ACC112 (cell line): ENCODE data around the gene TTC7B.

ENCODE experiments used
- H2AFZ ChIP-seq: fragments of 200-600 bp; sonication (generic); one replicate; pipeline ENCODE4 v1.6.0; 2017; ENCODE audit warnings: antibody characterized with exemption, low read length; ENCODE audit not compliant: unreplicated experiment
- H3K27ac ChIP-seq: fragments of 200-600 bp; sonication (generic); 2 replicates; pipeline ENCODE4 v1.5.1; 2014; ENCODE audit warnings: low read depth, mild to moderate bottlenecking, antibody characterized with exemption, low read length, moderate library complexity
- H3K27me3 ChIP-seq: fragments of 200-600 bp; sonication (generic); 2 replicates; pipeline ENCODE4 v1.6.1; 2014; ENCODE audit warnings: mild to moderate bottlenecking, antibody characterized with exemption, low read length, moderate library complexity, mixed read lengths; ENCODE audit not compliant: insufficient read depth
- H3K36me3 ChIP-seq: fragments of 200-600 bp; sonication (generic); 2 replicates; pipeline ENCODE4 v1.6.1; 2016; ENCODE audit warnings: mild to moderate bottlenecking, antibody characterized with exemption, low read length, moderate library complexity, mixed read lengths; ENCODE audit not compliant: insufficient read depth
- H3K4me1 ChIP-seq: fragments of 200-600 bp; sonication (generic); one replicate; pipeline ENCODE4 v1.6.1; 2016; ENCODE audit warnings: low read length, mixed read lengths; ENCODE audit not compliant: insufficient read depth, unreplicated experiment, control insufficient read depth
- H3K4me3 ChIP-seq: fragments of 200-600 bp; sonication (generic); 2 replicates; pipeline ENCODE4 v1.5.1; 2014; ENCODE audit warnings: mild to moderate bottlenecking, low read depth, low read length
- H3K79me2 ChIP-seq: fragments of 200-600 bp; sonication (generic); one replicate; pipeline ENCODE4 v1.6.0; 2016; ENCODE audit warnings: low read length; ENCODE audit not compliant: control insufficient read depth, unreplicated experiment, insufficient read depth

Gene TTC7B

GRCh38 chr14:90508536-90509254 lies 307.5 kb downstream of the TTC7B start:
- Histone ChIP-seq H3K27me3 (no peaks in the 10 kb centered on the region), H3K27ac (no peak overlapping the region), H3K4me3 (no peak overlapping the region), H2AFZ (no peak overlapping the region), H3K36me3 (no peaks in the 10 kb centered on the region), H3K79me2 (no peaks in the 10 kb centered on the region), H3K4me1 (no peaks in the 10 kb centered on the region)

- H3K4me1 ChIP-seq = no peaks in the 10 kb centered on the region
- no peaks in the 10 kb centered on the region for H3K36me3 ChIP-seq
- no peaks in the 10 kb centered on the region for H3K27me3 ChIP-seq
- no peaks in the 10 kb centered on the region for H3K79me2 ChIP-seq
- H2AFZ ChIP-seq = no peak overlapping the region
- no peak overlapping the region for H3K4me3 ChIP-seq
- no peak overlapping the region for H3K27ac ChIP-seq
Observed at GRCh38 chr14:90508036-90508435, 308.2 kb downstream of the TTC7B start.

- no peak overlapping the region for H2AFZ ChIP-seq
- no peak overlapping the region for H3K27ac ChIP-seq
- H3K36me3 ChIP-seq = no peaks in the 10 kb centered on the region
- no peaks in the 10 kb centered on the region for H3K79me2 ChIP-seq
- no peaks in the 10 kb centered on the region for H3K4me1 ChIP-seq
- no peak overlapping the region for H3K4me3 ChIP-seq
- no peaks in the 10 kb centered on the region for H3K27me3 ChIP-seq
Observed at GRCh38 chr14:90507428-90507827, 308.8 kb downstream of the TTC7B start.

GRCh38 chr14:90506748-90507147 lies 309.5 kb downstream of the TTC7B start:
- no peaks in the 10 kb centered on the region for H3K79me2 ChIP-seq
- H3K27ac ChIP-seq = no peak overlapping the region
- H3K27me3 ChIP-seq = no peaks in the 10 kb centered on the region
- H3K4me3 ChIP-seq = no peak overlapping the region
- no peaks in the 10 kb centered on the region for H3K36me3 ChIP-seq
- H2AFZ ChIP-seq = no peak overlapping the region
- H3K4me1 ChIP-seq = no peaks in the 10 kb centered on the region

GRCh38 chr14:90505531-90505930 lies 310.7 kb downstream of the TTC7B start:
- no peak overlapping the region for H2AFZ ChIP-seq
- H3K4me3 ChIP-seq = no peak overlapping the region
- H3K79me2 ChIP-seq = no peaks in the 10 kb centered on the region
- H3K27me3 ChIP-seq = no peaks in the 10 kb centered on the region; the same call in 1 of the 2 replicates
- H3K4me1 ChIP-seq = no peaks in the 10 kb centered on the region
- H3K27ac ChIP-seq = no peak overlapping the region
- no peaks in the 10 kb centered on the region for H3K36me3 ChIP-seq

GRCh38 chr14:90504643-90505042 lies 311.6 kb downstream of the TTC7B start:
- H3K79me2 ChIP-seq = no peaks in the 10 kb centered on the region
- no peak overlapping the region for H3K4me3 ChIP-seq

GRCh38 chr14:90503582-90503981 lies 312.6 kb downstream of the TTC7B start:
- Histone ChIP-seq H3K79me2 (no peaks in the 10 kb centered on the region), H3K36me3 (no peaks in the 10 kb centered on the region), H3K4me1 (no peaks in the 10 kb centered on the region), H3K27me3 (peaks cover 12% of the 10 kb centered on the region), H3K27ac (no peak overlapping the region), H3K4me3 (no peak overlapping the region), H2AFZ (no peak overlapping the region)

More at GRCh38 chr14:90504643-90505042, 311.6 kb downstream of the TTC7B start:
- Histone ChIP-seq H3K36me3 (no peaks in the 10 kb centered on the region), H3K27me3 (peaks cover 4% of the 10 kb centered on the region), H3K4me1 (no peaks in the 10 kb centered on the region), H3K27ac (no peak overlapping the region), H2AFZ (no peak overlapping the region)

GRCh38 chr14:90502760-90503159 lies 313.5 kb downstream of the TTC7B start:
- H3K27ac ChIP-seq = no peak overlapping the region
- H3K4me1 ChIP-seq = no peaks in the 10 kb centered on the region

GRCh38 chr14:90500665-90501370 lies 315.4 kb downstream of the TTC7B start:
- H3K36me3 ChIP-seq = no peaks in the 10 kb centered on the region
- H3K27me3 ChIP-seq = peaks cover 24% of the 10 kb centered on the region
- H3K4me1 ChIP-seq = no peaks in the 10 kb centered on the region
- H2AFZ ChIP-seq = no peak overlapping the region
- no peak overlapping the region for H3K4me3 ChIP-seq
- H3K79me2 ChIP-seq = no peaks in the 10 kb centered on the region
- no peak overlapping the region for H3K27ac ChIP-seq

More at GRCh38 chr14:90502760-90503159, 313.5 kb downstream of the TTC7B start:
- Histone ChIP-seq H2AFZ (no peak overlapping the region), H3K4me3 (no peak overlapping the region), H3K79me2 (no peaks in the 10 kb centered on the region), H3K36me3 (no peaks in the 10 kb centered on the region), H3K27me3 (peaks cover 20% of the 10 kb centered on the region)

GRCh38 chr14:90499908-90500664 lies 316.1 kb downstream of the TTC7B start:
- H3K36me3 ChIP-seq = no peaks in the 10 kb centered on the region
- no peak overlapping the region for H3K27ac ChIP-seq
- H3K27me3 ChIP-seq = peaks cover 24% of the 10 kb centered on the region
- no peak overlapping the region for H2AFZ ChIP-seq
- no peaks in the 10 kb centered on the region for H3K79me2 ChIP-seq
- no peaks in the 10 kb centered on the region for H3K4me1 ChIP-seq
- H3K4me3 ChIP-seq = no peak overlapping the region
